GM18511 (cell line): ENCODE results near the gene HES5.
"Not testable (repeated sequence)": the region's sequence is repeated elsewhere in the genome, so short reads cannot be mapped to it uniquely, and the experiment has no call there.

Experiments used
- ATAC-seq: cut with Tn5 transposase; IDR thresholded peaks from one replicate; pipeline ENCODE4 v1.9.1; 2021; ENCODE audit warnings: mild to moderate bottlenecking, moderate library complexity; ENCODE audit not compliant: unreplicated experiment

Gene HES5

GRCh38 chr1:2561446-2561845, 31.4 kb upstream of the HES5 start:
- no peak for ATAC-seq

DNA sequence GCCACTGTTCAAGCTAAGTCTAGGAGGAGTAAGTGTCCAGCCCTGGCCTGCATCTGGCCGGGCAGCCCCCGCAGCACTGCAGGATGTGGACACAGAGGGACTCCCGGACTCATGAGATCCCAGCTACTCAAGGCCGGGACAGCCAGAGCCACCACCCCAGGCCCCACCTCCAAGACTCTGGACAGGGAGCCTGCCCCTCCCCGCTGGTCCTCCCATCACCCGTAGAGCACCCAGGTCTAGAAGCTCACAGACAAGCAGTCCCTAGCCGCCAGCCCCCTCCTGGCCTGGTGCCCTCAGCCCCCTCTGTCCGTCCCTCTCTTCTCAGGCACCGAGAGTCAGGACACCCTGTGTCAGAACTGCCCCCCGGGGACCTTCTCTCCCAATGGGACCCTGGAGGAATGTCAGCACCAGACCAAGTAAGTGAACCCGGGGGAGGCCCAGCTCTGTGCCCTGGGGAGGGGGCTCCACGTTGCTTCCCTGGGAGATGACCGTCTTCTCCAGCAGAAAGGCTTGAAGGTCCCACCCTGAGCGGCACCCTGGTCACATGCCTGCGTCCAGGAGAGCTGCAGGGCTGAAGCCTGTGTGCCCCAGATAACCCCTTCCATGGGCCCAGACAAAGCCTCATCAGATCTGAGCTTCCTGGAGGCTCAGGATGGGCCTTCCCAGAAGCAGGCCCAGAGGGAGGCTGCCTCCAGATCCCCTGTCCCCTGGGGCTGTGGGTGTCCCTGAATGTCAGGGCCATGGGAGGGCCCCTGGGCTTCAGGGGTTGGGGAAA, 30.4 kb upstream of the HES5 start:
- no peak for ATAC-seq

DNA sequence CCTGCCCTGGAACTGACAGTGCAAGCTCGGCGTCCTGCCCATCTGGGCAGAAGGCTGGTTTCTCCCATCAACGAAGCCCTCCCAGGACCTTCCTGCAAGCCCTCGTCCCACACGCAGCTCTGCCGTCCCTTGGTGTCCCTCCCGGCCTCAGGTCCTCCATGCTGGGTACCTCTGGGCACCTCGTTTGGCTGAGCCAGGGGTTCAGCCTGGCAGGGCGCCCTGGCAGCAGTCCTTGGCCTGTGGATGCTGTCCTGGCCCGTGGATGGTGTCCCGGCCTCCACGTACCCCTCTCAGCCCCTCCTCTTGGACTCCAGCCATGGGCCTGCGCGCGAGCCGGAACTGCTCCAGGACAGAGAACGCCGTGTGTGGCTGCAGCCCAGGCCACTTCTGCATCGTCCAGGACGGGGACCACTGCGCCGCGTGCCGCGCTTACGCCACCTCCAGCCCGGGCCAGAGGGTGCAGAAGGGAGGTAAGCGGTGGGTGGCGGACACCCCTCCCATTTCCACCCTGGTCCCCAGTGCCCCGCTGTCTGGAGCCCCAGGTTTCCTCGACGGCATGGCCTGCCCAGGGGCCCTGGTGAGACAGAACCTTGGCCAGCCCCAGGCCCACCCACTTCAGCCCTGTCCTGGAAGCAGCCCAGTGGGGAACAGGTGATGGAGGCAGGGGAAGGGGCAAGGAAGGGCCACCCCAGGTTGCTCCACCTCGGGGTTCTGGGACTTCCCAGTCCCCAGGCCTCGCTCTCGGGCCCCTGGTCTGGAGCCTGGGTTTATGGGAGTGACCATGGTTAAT, 29.6 kb upstream of the HES5 start:
- ATAC-seq: no peak

DNA sequence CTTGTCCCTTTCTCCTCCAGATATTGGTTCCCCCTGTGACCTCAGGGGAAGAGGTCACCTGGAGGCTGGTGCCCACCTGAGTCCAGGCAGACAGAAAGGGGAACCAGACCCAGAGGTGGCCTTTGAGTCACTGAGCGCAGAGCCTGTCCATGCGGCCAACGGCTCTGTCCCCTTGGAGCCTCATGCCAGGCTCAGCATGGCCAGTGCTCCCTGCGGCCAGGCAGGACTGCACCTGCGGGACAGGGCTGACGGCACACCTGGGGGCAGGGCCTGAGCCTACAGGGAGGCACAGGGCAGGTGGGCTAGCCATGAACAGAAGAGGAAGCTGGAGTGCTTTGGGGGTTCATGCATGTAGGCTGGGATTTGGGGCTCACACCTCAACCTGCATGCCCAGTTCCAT, 28.8 kb upstream of the HES5 start:
- ATAC-seq: no peak

GRCh38 chr1:2558420-2558819, 28.4 kb upstream of the HES5 start:
- no peak for ATAC-seq

GRCh38 chr1:2557482-2558400, 27.7 kb upstream of the HES5 start:
- no peak for ATAC-seq

GRCh38 chr1:2556678-2557481, 26.8 kb upstream of the HES5 start:
- peak; percentile 36 for ATAC-seq

- ATAC-seq: peak; percentile 43
These were observed 26.2 kb upstream of the HES5 start, which contains the start of gene TNFRSF14 for GRCh38 chr1:2556277-2556677. TNFRSF14 (plus strand) TSS chr1:2556371; CDS start chr1:2556665, 294 bp downstream.

- peak; percentile 52 for ATAC-seq
These were observed 25.7 kb upstream of the HES5 start for GRCh38 chr1:2555634-2556276.

GRCh38 chr1:2554621-2555387, 24.7 kb upstream of the HES5 start:
- ATAC-seq: no peak

GRCh38 chr1:2553871-2554620, 24.0 kb upstream of the HES5 start:
- ATAC-seq: no peak

GRCh38 chr1:2553076-2553475, 23.0 kb upstream of the HES5 start:
- not testable (repeated sequence) for ATAC-seq

DNA sequence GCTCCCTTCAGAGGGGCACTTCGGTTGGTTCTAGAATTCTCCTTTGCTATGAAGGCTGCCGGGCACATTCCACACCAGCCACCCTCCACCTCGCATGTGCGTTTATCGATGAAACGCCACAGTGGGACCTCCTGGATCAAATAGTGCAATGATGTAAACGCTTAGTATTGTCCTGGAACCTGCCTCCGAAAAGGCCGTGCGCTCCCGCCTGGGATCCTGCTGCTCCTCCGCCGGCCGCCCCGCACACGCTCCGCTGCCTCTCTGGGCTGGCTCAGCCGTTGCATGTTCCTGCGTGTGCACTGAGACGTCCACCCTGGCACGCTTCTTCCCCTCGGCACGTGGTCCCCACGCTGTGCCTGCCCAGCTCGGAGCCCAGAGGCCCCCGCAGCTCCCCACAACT, 22.1 kb upstream of the HES5 start:
- no peak for ATAC-seq

GRCh38 chr1:2551544-2551943, 21.5 kb upstream of the HES5 start:
- not testable (repeated sequence) for ATAC-seq

- not testable (repeated sequence) for ATAC-seq
These were observed 20.3 kb upstream of the HES5 start for GRCh38 chr1:2550309-2550861.

GRCh38 chr1:2549367-2550029, 19.4 kb upstream of the HES5 start:
- not testable (repeated sequence) for ATAC-seq

GRCh38 chr1:2548068-2548589, 18.1 kb upstream of the HES5 start:
- ATAC-seq: peak; percentile 29
